ENCODE measurements around the gene SLU7. TPM values are rescaled to one million over a fixed set of nuclear protein-coding genes. Genes with fewer than 3 reads are reported as not detected.

Gene SLU7
- total RNA-seq, 1 experiment from 2014 or later, result 64.4 TPM

DNA sequence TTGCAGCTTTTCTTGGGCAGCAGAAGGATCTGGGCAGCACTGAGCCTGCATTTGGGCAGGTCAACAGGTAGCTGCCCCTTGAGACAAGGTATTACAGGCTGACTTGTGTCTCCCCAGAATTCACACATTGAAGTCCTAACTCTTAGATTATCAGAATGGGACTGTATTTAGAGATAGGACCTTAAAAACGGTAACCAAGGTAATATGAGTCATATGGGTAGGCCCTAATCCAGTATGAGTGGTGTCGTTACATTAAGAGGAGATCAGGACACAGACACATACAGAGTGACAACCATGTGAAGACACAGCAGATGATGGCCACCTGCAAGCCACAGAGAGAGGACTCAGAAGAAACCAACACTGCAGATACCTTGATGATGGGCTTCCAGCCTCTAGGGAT, 51.6 kb downstream of the SLU7 start:
- no peak for DNase-seq (ENCODE audit: low read depth)

DNA sequence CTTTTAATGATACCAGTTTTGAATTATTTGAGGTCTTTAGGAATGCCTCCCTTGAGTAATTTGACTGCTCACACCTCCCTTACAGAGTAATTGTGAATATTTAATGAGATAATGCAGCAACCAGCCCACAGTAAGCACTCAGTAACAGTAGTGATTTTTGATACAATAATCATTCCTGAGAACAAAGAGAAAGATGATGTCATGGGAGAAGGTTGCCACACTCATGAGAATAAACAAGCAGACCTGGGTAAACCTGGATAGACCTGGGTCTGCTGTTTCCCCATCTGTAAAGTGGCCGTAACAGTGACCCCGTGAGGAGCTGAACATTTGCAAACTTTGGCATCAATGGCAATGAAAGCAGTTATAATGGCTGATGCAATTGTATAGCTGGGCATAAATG, 52.7 kb downstream of the SLU7 start:
- no peak for DNase-seq (ENCODE audit: low read depth)

DNA sequence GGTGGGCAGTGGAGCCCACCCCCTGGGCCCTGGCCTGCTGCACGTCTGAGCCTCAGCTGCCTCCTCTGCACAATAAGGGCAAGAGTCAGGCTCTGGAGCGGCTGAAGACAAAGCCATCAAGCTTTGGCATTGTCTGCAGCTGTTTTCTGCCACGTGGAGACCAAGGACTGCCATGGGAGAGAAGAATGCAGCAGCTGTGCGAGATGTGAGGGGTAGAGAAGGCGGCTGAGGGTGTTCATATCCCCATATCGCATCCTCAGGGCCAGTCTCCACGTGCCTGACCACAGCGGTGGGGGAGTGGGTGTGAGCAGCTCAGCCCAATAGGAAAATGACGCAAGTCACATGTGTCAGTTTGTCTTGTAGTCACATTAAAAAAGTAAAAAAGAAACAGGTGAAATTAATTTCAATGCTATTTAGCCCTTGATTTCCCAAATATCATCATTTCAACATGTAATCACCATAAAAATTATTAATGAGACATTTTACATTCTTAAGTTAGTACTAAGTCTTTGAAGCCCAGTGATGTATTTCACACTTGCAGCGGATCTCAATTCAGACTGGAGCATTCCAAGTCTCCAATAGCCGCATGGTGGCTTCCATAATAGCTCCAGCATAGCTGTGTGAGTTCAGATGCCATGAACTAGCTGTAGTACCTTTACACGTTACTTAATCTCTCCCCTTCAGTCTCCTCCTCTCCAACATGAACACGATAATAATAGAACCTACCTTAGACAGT, 55.1 kb downstream of the SLU7 start:
- DNase-seq (ENCODE audit: low read depth), result no peak

DNA sequence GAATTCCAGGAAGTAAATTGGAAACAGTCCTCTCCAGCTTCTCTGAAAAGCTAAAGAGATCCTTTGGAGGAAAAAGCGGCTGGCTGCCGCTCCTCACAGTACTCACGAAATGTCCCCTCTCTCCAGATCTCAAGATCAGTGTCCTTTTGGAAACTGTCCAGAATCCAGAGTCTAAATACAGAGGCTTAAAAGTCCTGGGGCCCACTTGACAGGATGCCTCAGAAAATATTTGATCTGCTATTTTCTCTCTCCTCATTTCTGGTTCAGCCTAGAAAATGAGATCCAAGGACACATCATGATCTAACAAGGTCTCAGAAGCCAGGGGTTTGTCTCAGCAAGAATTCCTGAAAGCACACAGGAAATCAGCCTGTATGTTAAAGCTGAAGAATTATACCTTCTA, 55.7 kb downstream of the SLU7 start:
- no peak for DNase-seq (ENCODE audit: low read depth)

DNA sequence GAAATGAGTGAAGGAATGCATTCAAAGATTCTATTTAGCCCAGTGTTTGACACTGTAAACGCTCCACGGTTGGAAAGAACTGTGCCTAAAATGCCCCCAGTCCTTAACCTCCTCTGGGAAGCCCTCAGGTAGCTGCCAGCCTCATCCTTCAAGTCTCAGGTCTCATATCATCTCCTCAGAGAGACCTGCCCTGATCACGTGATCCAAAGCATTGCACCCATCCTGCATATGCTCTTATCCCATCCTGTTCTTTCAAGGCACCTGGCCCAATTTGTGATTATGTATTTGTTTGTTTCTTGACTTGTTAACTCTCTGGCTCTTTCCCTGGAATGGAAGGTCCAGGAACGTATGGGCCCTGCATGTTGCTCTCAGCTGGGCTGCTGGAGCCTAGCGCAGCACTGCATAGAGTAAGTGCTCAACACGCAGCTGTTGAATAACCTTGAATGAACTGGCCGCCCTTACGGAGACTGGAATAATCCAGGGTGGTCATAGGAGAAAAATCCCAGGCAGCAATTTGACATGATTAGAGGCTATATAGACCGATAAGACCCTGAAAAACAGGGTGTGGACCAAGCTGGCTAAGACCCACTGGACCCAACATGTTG, 57.2 kb downstream of the SLU7 start:
- DNase-seq (ENCODE audit: low read depth), result no peak

DNA sequence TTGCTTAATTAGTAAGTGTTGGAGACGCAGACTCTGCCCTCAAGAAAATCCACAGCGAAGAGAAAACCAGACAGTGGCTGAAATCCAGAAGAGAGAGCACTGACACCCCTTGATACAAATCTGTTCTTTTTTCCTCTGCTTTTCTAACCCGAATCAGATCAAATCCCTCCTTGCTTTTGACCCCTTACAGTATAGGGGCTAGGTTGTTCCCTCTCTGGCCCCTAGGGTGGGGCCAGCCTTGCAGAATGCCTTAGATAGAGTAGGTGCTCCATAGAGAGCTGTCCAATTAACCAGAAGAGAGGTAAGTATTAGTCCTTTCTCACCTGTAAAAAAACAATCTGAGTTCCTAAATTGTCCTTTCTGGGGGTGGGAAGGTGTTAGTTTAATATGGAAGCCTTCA, 58.6 kb downstream of the SLU7 start:
- DNase-seq (ENCODE audit: low read depth), result no peak

DNA sequence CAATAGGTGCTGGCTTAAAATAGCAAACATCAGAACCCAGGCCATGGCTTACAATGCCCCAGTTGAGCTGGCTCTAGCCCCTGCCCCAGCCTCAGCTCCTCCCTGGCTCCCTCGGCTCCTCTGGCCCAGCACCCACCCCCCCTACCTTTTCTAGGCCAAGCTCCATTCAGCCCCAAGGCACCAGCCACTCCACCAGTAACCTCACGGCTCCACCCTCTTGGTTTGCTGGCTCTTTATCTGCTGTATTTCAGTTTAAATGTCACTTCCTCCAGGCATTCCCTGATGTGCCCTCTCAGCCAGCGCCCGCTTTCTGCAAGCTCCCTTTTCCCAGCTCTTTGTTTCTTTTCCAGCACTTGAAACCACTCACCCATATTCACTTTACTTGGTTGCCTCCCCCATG, 59.1 kb downstream of the SLU7 start:
- DNase-seq (ENCODE audit: low read depth), result peak; percentile 21

DNA sequence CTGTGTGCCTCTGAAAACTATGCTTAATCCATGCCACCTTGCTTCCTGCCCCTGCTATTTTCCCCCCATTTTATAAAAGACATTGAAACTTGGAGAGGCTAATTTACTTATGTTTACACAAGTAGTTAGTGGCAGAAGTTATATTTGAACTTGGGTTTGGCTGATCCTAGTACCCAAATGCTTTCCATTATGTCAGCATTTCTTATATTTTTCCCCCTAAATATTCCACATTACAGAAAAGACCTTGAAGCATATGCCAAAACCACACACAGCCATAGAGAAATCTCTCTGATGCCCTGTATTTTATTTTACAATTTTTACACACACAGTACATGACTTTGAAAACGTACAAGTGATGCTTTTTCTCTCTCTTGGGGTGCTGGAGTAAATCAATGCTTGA, 59.6 kb downstream of the SLU7 start:
- DNase-seq (ENCODE audit: low read depth), result no peak

DNA sequence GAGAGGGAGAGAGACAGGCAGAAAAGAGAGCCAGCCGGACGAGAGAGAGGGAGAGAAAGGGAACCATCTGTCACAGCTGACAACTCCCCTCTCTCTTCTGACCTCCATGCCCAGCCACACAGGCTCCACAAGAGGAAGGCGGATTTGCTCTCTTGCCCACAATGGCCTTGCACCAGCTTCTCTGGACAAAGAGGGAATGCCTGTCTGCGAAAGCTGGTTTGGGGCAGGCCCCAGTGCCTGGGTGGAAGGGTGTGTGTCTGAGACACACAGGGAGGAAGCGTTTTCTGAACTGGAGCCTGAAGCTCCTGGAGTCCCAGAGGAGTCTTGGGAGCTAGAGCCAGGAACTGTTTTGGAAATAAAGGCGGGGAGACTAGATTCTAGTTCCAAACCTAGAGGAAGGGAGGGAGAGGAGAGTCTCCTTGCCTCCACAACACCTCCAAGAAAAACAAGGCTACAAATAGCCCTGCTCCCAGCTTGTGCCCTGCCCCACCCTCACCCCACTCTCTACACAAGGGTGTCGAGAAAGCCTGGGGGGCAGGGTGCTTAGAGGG, 60.9 kb downstream of the SLU7 start:
- no peak for DNase-seq (ENCODE audit: low read depth)

DNA sequence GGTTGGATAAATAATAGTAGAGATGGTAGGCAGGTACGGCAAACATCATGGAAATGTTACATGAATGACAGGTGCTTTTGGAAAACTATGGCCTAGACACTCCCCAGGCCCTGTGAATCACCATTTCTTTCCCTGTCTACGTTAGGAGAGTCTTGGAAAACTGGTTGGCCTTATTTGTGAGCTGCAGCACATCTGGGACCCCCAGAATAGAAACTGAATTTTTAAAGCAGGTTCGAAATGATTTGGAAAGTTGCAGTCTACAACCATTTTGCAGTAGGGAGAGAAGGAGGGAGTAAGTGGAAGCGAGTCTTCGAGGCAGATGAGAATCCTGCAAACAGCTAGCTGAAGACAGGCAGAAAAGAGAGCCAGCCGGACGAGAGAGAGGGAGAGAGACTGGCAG, 61.5 kb downstream of the SLU7 start:
- no peak for DNase-seq (ENCODE audit: low read depth)

DNA sequence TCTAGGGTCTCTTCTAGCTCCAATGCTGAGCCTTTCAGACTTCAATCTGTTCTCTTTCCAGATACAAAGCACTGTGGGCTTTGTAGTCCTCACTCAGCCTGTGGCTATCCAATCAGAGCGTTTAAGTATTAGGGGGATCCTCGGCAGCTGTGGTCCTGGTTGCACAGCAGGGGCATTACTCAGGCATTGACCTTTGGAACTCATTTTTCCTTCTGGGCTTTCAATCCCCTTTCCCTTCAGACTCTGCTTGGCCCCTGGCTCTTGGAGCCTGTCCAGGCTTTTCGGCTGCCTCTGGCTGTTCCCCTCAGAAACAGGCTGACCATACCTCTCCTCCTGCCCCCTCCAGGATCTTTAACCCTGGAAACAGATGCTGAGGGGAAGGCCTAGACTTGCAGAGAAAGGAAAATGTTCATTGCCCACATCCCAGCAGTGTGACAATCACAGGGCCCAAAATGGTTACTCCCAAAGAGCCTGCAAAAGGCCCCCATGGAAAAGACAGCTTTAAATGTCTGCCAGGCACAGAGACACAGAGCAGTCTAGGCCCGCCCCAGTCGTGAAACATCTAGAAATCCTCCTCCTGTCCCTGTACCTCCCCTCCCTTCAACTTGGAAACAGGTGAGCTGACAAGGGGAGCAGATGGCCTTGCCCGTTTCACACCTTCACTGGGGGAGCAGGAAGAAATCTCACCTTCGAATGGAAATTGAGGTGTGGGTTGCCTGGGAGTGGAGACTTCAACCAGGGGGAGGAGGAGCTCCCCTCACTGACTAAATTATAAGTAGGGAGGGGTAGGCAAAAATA, 62.1 kb downstream of the SLU7 start:
- no peak for DNase-seq (ENCODE audit: low read depth)

DNA sequence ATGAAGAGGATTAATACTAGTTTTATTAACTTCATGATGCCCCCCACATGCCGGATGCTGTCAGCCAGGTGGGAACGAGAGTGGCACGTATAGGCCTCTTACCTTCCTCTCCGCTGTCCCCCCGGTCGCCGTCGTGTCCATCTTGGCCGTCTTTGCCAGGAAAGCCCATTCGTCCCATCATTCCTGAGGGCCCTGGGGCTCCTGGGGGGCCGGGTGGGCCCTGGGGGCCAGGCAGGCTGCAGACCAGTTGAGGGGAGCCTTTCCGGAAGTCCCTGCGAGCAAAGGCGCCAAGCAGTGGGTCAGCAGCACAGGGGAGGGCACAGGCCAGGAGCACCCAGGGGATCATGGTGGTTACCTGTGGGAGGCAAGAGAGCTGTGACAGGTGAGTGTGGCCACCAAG, 64.2 kb downstream of the SLU7 start:
- DNase-seq (ENCODE audit: low read depth), result no peak

DNA sequence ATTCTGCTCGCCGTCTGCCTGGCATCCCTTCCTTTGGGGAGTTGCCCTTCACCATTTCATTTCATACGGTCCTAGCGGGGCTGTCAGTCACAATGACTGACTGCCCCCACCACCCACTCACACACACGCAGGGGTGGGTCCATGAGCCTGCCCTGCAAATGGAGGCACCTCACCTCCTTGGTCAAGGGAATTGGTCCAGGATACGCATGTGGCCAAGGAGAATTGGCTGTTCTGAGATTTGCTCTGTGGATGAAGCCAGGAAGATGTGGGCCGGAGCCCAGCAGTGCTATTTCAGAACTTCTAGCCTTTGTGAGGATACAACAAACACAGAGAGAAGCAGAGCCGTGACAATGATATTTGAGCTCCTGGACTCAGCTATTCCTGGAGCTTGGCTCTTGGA, 65.5 kb downstream of the SLU7 start:
- no peak for DNase-seq (ENCODE audit: low read depth)

DNA sequence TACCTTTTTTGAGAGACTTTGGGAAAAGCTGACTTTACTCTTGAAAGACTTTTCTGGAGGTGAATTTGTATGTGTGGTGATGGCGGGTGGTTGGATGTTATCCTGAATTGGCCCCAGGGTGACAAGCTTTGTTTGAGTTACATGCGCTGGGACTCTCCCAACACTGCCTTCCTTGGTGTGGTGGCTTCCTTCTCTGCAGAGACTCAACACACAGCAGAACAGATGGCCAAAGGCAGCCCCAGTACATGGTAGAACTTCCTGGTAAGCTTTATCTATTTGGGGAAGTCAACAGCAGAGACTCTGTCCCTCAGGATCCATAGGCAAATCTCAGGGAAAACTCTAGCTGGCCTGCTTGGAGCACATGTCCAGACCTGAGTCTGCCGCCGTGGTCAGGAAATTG, 66.6 kb downstream of the SLU7 start:
- no peak for DNase-seq (ENCODE audit: low read depth)

Other genes with a start within 250 kb of the SLU7 start
- 5.7 and 10.7 TPM in 2 replicates for gene FABP6, start 189.6 kb downstream of the SLU7 start, total RNA-seq (2014; rRNA removed; shearing (Covaris generic))
- 6.1 and 7.0 TPM in 2 replicates for gene CCNJL, start 106.5 kb downstream of the SLU7 start, total RNA-seq (2014; rRNA removed; shearing (Covaris generic))
- 2.8 and 3.0 TPM in 2 replicates for gene C1QTNF2, start 48.5 kb downstream of the SLU7 start, total RNA-seq (2014; rRNA removed; shearing (Covaris generic))
- gene FAM200C, start 19.0 kb downstream of the SLU7 start, total RNA-seq (2014; rRNA removed; shearing (Covaris generic)), result 8.5 and 10.3 TPM in 2 replicates
- gene PTTG1, start 2.8 kb upstream of the SLU7 start, total RNA-seq (2014; rRNA removed; shearing (Covaris generic)), result 497 and 636 TPM in 2 replicates

Data from Daoy (cell line).